ENCODE data around the gene FNDC10. TPM values are rescaled to one million over a fixed set of nuclear protein-coding genes. Genes with fewer than 3 reads are reported as not detected.

FNDC10 gene
- total and polyA plus RNA-seq, 2 donors (not counting 3 experiments of a cell fraction or from before 2014, with no cell fraction given) = 1.5 to 2.3 TPM

DNA sequence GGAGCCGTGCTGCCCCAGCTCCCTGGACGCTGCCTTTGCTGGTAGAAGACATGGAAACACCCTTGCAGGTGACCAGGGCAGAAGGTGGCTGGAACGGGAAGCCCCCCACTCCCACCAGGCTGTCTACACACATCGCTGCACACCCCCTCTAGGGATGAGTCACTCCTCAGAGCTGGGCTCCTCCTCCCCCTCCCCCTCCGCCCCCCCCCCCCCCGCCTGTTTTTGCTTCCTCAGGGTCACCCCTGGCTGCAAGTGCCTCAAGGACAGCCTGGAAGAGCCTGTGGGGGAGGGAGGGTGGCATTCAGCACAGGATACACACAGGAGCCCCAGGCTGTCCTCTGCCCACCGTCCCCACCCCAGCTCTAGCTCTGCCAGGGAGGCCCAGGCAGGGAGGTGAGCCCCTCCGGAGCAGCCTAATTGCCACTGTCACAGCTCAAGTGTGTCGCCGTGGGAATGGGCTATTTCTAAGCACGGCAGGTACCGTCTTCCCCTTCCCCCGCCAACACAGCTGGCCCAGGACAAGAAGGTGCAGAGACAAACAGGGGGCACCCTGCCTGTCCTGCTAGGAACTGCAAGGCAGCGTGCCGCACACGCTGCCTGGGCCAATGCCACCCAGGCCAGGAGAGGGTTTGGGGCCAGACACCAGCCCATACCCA lies 2.5 kb downstream of the FNDC10 start:
- H3K9ac ChIP-seq (replicated peaks; ENCODE audit: extremely low read depth, insufficient read depth, low read length) = no peak overlapping the region
- DNase-seq (ENCODE audit: low read depth, low spot score) (no peak), FAIRE-seq (no peak)
- TF ChIP-seq, protein P1, sequence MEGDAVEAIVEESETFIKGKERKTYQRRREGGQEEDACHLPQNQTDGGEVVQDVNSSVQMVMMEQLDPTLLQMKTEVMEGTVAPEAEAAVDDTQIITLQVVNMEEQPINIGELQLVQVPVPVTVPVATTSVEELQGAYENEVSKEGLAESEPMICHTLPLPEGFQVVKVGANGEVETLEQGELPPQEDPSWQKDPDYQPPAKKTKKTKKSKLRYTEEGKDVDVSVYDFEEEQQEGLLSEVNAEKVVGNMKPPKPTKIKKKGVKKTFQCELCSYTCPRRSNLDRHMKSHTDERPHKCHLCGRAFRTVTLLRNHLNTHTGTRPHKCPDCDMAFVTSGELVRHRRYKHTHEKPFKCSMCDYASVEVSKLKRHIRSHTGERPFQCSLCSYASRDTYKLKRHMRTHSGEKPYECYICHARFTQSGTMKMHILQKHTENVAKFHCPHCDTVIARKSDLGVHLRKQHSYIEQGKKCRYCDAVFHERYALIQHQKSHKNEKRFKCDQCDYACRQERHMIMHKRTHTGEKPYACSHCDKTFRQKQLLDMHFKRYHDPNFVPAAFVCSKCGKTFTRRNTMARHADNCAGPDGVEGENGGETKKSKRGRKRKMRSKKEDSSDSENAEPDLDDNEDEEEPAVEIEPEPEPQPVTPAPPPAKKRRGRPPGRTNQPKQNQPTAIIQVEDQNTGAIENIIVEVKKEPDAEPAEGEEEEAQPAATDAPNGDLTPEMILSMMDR (IDR thresholded peaks at IDR 0.05; ENCODE audit: extremely low read depth in 1 of 2, insufficient read depth in 1 of 2, low read depth in 1 of 2, low read length in 2 of 2) = peak; percentile 12 to 33
- TF ChIP-seq, protein P2, sequence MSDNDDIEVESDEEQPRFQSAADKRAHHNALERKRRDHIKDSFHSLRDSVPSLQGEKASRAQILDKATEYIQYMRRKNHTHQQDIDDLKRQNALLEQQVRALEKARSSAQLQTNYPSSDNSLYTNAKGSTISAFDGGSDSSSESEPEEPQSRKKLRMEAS (IDR thresholded peaks at IDR 0.05; ENCODE audit: insufficient read depth, insufficient read length) = no peak
- no peaks in the 10 kb centered on the region for H3K9me3 ChIP-seq (replicated peaks; ENCODE audit: control insufficient read depth, insufficient read depth, low read length)
- POLR2A ChIA-PET = no interaction called here
- H2AFZ ChIP-seq (ENCODE audit: low read depth, low read length) = no peak overlapping the region
- no peaks in the 10 kb centered on the region for H3K9me1 ChIP-seq (replicated peaks; ENCODE audit: control insufficient read depth, extremely low read depth, insufficient read depth, low read length)
- H3K4me3 ChIP-seq (replicated peaks in 1 of 3; ENCODE audit: insufficient read depth in 1 of 3, low read depth in 1 of 3, low read length in 3 of 3) = no peak overlapping the region
- intact Hi-C loops (cut with micrococcal nuclease) (no loop called here), dilution Hi-C loops (cut with MboI; ENCODE audit: extremely low pct_ligation_motif_present, low sequenced_read_pairs) (no loop called here)
- no peak overlapping the region for H3K27ac ChIP-seq (ENCODE audit: insufficient read depth, low read depth, low read length)
- no peaks in the 10 kb centered on the region for H3K79me2 ChIP-seq (ENCODE audit: control insufficient read depth, insufficient read depth, low read length)
- no TSS peak for BruUV-seq (replicated peaks)
- H3K4me2 ChIP-seq (ENCODE audit: insufficient read depth, low read length) = no peak overlapping the region
- H3K27me3 ChIP-seq (ENCODE audit: control insufficient read depth in 2 of 2, insufficient read depth in 2 of 2, low read length in 2 of 2) = peaks cover 18 to 31% of the 10 kb centered on the region in 2 experiments
- H3K36me3 ChIP-seq (ENCODE audit: control insufficient read depth in 2 of 2, extremely low read depth in 1 of 2, insufficient read depth in 2 of 2, low read length in 2 of 2) = no peaks in the 10 kb centered on the region
- no peaks in the 10 kb centered on the region for H3K4me1 ChIP-seq (ENCODE audit: control insufficient read depth, extremely low read depth, insufficient read depth, low read length)
- CTCF ChIA-PET = interaction anchor here (1.5 to 1.8 kb wide), 2 partner anchors 11 to 20 kb away, joined by 5 to 6 read pairs; no protein-coding TSS in a partner anchor
- H4K20me1 ChIP-seq (replicated peaks; ENCODE audit: control insufficient read depth, extremely low read depth, insufficient read depth, low read length) = no peaks in the 10 kb centered on the region

DNA sequence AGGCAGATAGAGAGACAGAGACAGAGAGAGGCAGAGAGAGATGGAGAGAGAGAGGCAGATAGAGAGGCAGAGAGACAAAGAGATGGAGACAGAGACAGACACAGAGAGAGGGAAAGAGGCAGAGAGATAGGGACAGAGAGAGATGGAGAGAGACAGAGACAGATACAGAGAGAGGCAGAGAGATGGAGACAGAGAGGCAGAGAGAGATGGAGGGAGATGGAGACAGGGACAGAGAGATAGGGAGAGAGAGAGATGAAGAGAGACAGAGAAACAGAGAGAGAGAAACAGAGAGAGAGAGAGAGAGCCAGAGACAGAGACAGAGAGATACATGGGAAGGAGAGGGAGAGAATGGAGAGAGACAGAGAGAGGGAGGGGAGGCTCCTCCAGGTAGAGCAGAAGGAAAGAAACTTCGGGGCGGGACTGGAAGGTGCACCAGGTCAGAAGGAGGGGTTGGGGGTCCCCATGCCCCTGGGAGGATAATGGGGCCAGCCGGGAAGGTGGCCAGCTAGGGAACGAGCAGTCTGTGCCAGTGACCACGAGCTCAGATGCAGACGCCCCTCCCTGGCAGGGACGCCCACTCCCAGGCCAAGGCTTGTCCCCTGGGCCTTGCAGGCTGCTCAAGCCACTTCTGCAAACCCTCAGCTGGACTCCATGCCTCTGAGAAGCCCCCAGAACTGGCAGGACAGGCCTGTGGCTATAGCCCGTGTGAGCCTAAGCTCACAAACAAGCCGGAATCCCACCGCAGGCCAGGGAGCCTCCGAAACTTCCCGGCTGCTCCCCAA lies 3.3 kb downstream of the FNDC10 start:
- Histone ChIP-seq H3K27me3 (ENCODE audit: control insufficient read depth in 2 of 2, insufficient read depth in 2 of 2, low read length in 2 of 2) (peaks cover 18 to 31% of the 10 kb centered on the region in 2 experiments), H3K9me3 (replicated peaks; ENCODE audit: control insufficient read depth, insufficient read depth, low read length) (no peaks in the 10 kb centered on the region), H3K79me2 (ENCODE audit: control insufficient read depth, insufficient read depth, low read length) (no peaks in the 10 kb centered on the region), H3K9ac (replicated peaks; ENCODE audit: extremely low read depth, insufficient read depth, low read length) (no peak overlapping the region), H4K20me1 (replicated peaks; ENCODE audit: control insufficient read depth, extremely low read depth, insufficient read depth, low read length) (no peaks in the 10 kb centered on the region), H3K36me3 (ENCODE audit: control insufficient read depth in 2 of 2, extremely low read depth in 1 of 2, insufficient read depth in 2 of 2, low read length in 2 of 2) (no peaks in the 10 kb centered on the region), H2AFZ (ENCODE audit: low read depth, low read length) (no peak overlapping the region), H3K4me2 (ENCODE audit: insufficient read depth, low read length) (no peak overlapping the region), H3K4me3 (replicated peaks in 1 of 3; ENCODE audit: insufficient read depth in 1 of 3, low read depth in 1 of 3, low read length in 3 of 3) (no peak overlapping the region), H3K4me1 (ENCODE audit: control insufficient read depth, extremely low read depth, insufficient read depth, low read length) (no peaks in the 10 kb centered on the region), H3K27ac (ENCODE audit: insufficient read depth, low read depth, low read length) (no peak overlapping the region), H3K9me1 (replicated peaks; ENCODE audit: control insufficient read depth, extremely low read depth, insufficient read depth, low read length) (no peaks in the 10 kb centered on the region)
- DNase-seq (ENCODE audit: low read depth, low spot score) (no peak), FAIRE-seq (no peak)
- dilution Hi-C loops (cut with MboI; ENCODE audit: extremely low pct_ligation_motif_present, low sequenced_read_pairs) = no loop called here
- BruUV-seq (replicated peaks) = no TSS peak
- ChIA-PET CTCF (interaction anchor here (1.5 to 1.8 kb wide), 2 partner anchors 10 to 19 kb away, joined by 5 to 6 read pairs; no protein-coding TSS in a partner anchor), POLR2A (no interaction called here)
- TF ChIP-seq, protein P2 (IDR thresholded peaks at IDR 0.05; ENCODE audit: insufficient read depth, insufficient read length) = no peak
- TF ChIP-seq, protein P1 (IDR thresholded peaks at IDR 0.05; ENCODE audit: extremely low read depth in 1 of 2, insufficient read depth in 1 of 2, low read depth in 1 of 2, low read length in 2 of 2) = no peak
- no peak for TF ChIP-seq POLR2AphosphoS5 (IDR thresholded peaks at IDR 0.05; ENCODE audit: insufficient read depth, low read depth, low read length)
- no peak for TF ChIP-seq JUN (IDR thresholded peaks at IDR 0.05; ENCODE audit: borderline replicate concordance, insufficient read depth, insufficient read length, low read depth)
- intact Hi-C loops (cut with micrococcal nuclease) = no loop called here

All from endothelial cell of umbilical vein (primary cell).